PFSK-1 (cell line): ENCODE results near the gene RAP1A.

ENCODE experiments used
- POLR2AphosphoS5 ChIP-seq: IDR thresholded peaks from 2 replicates; pipeline ENCODE4 v1.6.1; 2012; ENCODE audit warnings: low read depth, mild to moderate bottlenecking, control low read depth, low read length, moderate library complexity
- SIN3A ChIP-seq: IDR thresholded peaks from 2 replicates; pipeline ENCODE4 v1.6.1; 2012; ENCODE audit warnings: mild to moderate bottlenecking, low read length, moderate library complexity, borderline replicate concordance; ENCODE audit not compliant: insufficient read depth
- TAF1 ChIP-seq: IDR thresholded peaks from 2 replicates; pipeline ENCODE4 v1.6.1; 2012; ENCODE audit warnings: low read length, control low read depth, borderline replicate concordance; ENCODE audit not compliant: insufficient read depth
- TF ChIP-seq, protein P1 (sequence below), 2 experiments: IDR thresholded peaks; 2 replicates each; pipeline versions ENCODE4 v1.6.1 to v1.8.0; 2011 to 2012; ENCODE audit warnings: low read depth in 2 of 2, low read length in 2 of 2, control low read depth in 1 of 2, inconsistent platforms in 1 of 2, mild to moderate bottlenecking in 1 of 2, moderate library complexity in 1 of 2; ENCODE audit not compliant: insufficient read depth in 1 of 2

DNA sequence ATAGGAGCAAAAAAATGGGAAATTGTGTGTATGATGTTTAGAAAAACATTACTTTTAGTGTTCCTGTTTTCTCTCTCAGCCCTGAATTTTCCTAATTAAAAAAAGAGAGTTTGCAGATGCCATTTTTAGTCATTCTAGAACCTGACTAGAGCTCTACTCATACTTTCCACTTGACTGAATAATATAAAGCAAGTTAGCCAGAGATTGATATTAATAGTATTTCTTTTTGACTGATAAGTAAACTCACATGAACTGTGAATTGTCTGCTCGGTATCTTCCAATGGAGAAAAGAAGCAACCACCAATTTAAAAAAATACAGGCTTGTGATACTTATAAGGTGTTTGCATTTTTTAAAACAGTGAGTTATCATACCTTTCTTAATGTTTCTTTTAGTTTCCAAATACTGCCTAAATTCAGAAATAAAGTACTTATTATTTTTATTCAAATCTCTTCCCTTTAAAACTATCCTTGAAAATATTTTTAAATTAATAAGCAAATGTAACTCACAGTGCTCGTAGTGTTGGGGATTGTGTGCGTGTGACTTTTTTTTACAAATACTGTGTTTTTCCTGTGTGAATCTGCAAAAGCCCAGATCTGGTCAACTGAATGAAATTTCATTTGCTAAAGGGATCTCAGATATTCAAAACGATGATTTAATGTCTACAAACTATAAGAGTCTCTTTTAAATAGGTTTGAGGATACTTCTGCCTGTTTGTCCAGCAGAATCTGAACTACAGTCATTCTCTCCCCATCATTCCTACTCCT, 9.8 kb downstream of the RAP1A start:
- TF ChIP-seq POLR2AphosphoS5 (no peak), TAF1 (no peak), SIN3A (no peak)
- TF ChIP-seq, protein P1, sequence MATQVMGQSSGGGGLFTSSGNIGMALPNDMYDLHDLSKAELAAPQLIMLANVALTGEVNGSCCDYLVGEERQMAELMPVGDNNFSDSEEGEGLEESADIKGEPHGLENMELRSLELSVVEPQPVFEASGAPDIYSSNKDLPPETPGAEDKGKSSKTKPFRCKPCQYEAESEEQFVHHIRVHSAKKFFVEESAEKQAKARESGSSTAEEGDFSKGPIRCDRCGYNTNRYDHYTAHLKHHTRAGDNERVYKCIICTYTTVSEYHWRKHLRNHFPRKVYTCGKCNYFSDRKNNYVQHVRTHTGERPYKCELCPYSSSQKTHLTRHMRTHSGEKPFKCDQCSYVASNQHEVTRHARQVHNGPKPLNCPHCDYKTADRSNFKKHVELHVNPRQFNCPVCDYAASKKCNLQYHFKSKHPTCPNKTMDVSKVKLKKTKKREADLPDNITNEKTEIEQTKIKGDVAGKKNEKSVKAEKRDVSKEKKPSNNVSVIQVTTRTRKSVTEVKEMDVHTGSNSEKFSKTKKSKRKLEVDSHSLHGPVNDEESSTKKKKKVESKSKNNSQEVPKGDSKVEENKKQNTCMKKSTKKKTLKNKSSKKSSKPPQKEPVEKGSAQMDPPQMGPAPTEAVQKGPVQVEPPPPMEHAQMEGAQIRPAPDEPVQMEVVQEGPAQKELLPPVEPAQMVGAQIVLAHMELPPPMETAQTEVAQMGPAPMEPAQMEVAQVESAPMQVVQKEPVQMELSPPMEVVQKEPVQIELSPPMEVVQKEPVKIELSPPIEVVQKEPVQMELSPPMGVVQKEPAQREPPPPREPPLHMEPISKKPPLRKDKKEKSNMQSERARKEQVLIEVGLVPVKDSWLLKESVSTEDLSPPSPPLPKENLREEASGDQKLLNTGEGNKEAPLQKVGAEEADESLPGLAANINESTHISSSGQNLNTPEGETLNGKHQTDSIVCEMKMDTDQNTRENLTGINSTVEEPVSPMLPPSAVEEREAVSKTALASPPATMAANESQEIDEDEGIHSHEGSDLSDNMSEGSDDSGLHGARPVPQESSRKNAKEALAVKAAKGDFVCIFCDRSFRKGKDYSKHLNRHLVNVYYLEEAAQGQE (IDR thresholded peaks at IDR 0.05; ENCODE audit: insufficient read depth in 1 of 2, low read depth in 2 of 2, low read length in 2 of 2): no peak
